SK-N-MC (cell line): Measurements from ENCODE around the gene YWHAH.

Experiments
- DNase-seq: peaks from one replicate; pipeline ENCODE4 v3.0.0-alpha.2; 2011; ENCODE audit warnings: low read depth, low spot score
- H3K27ac ChIP-seq: fragments of 200-600 bp; sonication (generic); 2 replicates; pipeline ENCODE4 v1.5.1; 2016; ENCODE audit warnings: mixed run types
- H3K36me3 ChIP-seq: fragments of 200-600 bp; sonication (generic); 2 replicates; pipeline ENCODE4 v1.6.1; 2017; ENCODE audit warnings: antibody characterized with exemption, low read length, mixed read lengths; ENCODE audit not compliant: insufficient read depth
- H3K4me3 ChIP-seq: fragments of 200-600 bp; sonication (generic); 2 replicates; pipeline ENCODE4 v1.5.1; 2016
- H3K9ac ChIP-seq: fragments of 200-600 bp; sonication (generic); 2 replicates; pipeline ENCODE4 v1.8.0; 2017; ENCODE audit warnings: mixed run types, mixed read lengths; ENCODE audit not compliant: insufficient read length
- H3K9me3 ChIP-seq: fragments of 200-600 bp; sonication (generic); 2 replicates; pipeline ENCODE4 v1.6.1; 2017; ENCODE audit warnings: low read depth, mild to moderate bottlenecking, antibody characterized with exemption, low read length, moderate library complexity, mixed read lengths
- EZH2 ChIP-seq: fragments of 200-600 bp; sonication (generic); IDR thresholded peaks from one replicate; pipeline ENCODE4 v1.6.1; 2017; ENCODE audit warnings: antibody characterized with exemption
- FOXP2 ChIP-seq: optimal IDR thresholded peaks from 2 replicates; pipeline ENCODE3; 2011; ENCODE audit warnings: mild to moderate bottlenecking, moderate library complexity; ENCODE audit not compliant: insufficient read depth; ENCODE audit errors: extremely low read length, control extremely low read depth
- POLR2AphosphoS5 ChIP-seq: IDR thresholded peaks from 2 replicates; pipeline ENCODE4 v1.6.1; 2012; ENCODE audit warnings: mild to moderate bottlenecking, low read depth, low read length, borderline replicate concordance

The YWHAH gene

GRCh38 chr22:31929167-31929930, 15.0 kb upstream of the YWHAH start:
- Histone ChIP-seq H3K36me3 (no peaks in the 10 kb centered on the region), H3K9me3 (no peaks in the 10 kb centered on the region), H3K4me3 (no peak overlapping the region), H3K27ac (no peak overlapping the region), H3K9ac (no peak overlapping the region)
- DNase-seq: no peak
- TF ChIP-seq POLR2AphosphoS5 (no peak), FOXP2 (no peak), EZH2 (no peak)

- H3K4me3 ChIP-seq: no peak overlapping the region
Observed at GRCh38 chr22:31932863-31933262, 11.5 kb upstream of the YWHAH start.

GRCh38 chr22:31933406-31933805, 10.9 kb upstream of the YWHAH start:
- H3K9ac ChIP-seq: no peak overlapping the region
- H3K27ac ChIP-seq: no peak overlapping the region
- no peak overlapping the region for H3K4me3 ChIP-seq
- no peak for DNase-seq
- no peaks in the 10 kb centered on the region for H3K36me3 ChIP-seq
- TF ChIP-seq EZH2 (no peak), FOXP2 (no peak), POLR2AphosphoS5 (no peak)
- H3K9me3 ChIP-seq: no peaks in the 10 kb centered on the region

More at GRCh38 chr22:31932863-31933262, 11.5 kb upstream of the YWHAH start:
- no peaks in the 10 kb centered on the region for H3K36me3 ChIP-seq
- no peaks in the 10 kb centered on the region for H3K9me3 ChIP-seq
- no peak overlapping the region for H3K9ac ChIP-seq
- TF ChIP-seq EZH2: no peak
- no peak for DNase-seq
- H3K27ac ChIP-seq: no peak overlapping the region

- Histone ChIP-seq H3K9me3 (no peaks in the 10 kb centered on the region), H3K27ac (no peak overlapping the region), H3K36me3 (no peaks in the 10 kb centered on the region), H3K9ac (no peak overlapping the region), H3K4me3 (no peak overlapping the region)
- TF ChIP-seq FOXP2 (no peak), EZH2 (no peak), POLR2AphosphoS5 (no peak)
- DNase-seq: no peak
Observed at GRCh38 chr22:31933816-31934482, 10.4 kb upstream of the YWHAH start.

- H3K9ac ChIP-seq: no peak overlapping the region
- H3K27ac ChIP-seq: no peak overlapping the region
- DNase-seq: no peak
- H3K4me3 ChIP-seq: no peak overlapping the region
- TF ChIP-seq FOXP2 (no peak), POLR2AphosphoS5 (no peak), EZH2 (no peak)
- no peaks in the 10 kb centered on the region for H3K36me3 ChIP-seq
- H3K9me3 ChIP-seq: no peaks in the 10 kb centered on the region
Observed at GRCh38 chr22:31935961-31936635, 8.2 kb upstream of the YWHAH start.

GRCh38 chr22:31937341-31937740, 7.0 kb upstream of the YWHAH start:
- no peak overlapping the region for H3K4me3 ChIP-seq
- no peak overlapping the region for H3K9ac ChIP-seq
- no peaks in the 10 kb centered on the region for H3K9me3 ChIP-seq
- no peaks in the 10 kb centered on the region for H3K36me3 ChIP-seq
- TF ChIP-seq EZH2 (no peak), POLR2AphosphoS5 (no peak), FOXP2 (no peak)
- H3K27ac ChIP-seq: no peak overlapping the region
- no peak for DNase-seq

- Histone ChIP-seq H3K9ac (no peak overlapping the region), H3K36me3 (no peaks in the 10 kb centered on the region), H3K27ac (no peak overlapping the region), H3K4me3 (no peak overlapping the region), H3K9me3 (no peaks in the 10 kb centered on the region)
- TF ChIP-seq POLR2AphosphoS5: no peak
- TF ChIP-seq FOXP2: no peak
- TF ChIP-seq EZH2: no peak
- no peak for DNase-seq
Observed at GRCh38 chr22:31938296-31938695, 6.0 kb upstream of the YWHAH start.

- H3K9ac ChIP-seq: no peak overlapping the region
- DNase-seq: no peak
- 0 out of 2 replicates have a peak, but pooled peaks cover 3% of the 10 kb centered on the region for H3K36me3 ChIP-seq
- H3K27ac ChIP-seq: no peak overlapping the region
- TF ChIP-seq EZH2 (no peak), POLR2AphosphoS5 (no peak), FOXP2 (no peak)
- H3K4me3 ChIP-seq: no peak overlapping the region
- H3K9me3 ChIP-seq: no peaks in the 10 kb centered on the region
Observed at GRCh38 chr22:31940506-31940905, 3.8 kb upstream of the YWHAH start.
